Inferior parietal cortex (tissue), 1 donor: Measurements from ENCODE around the gene WIPF2.
"Not testable (repeated sequence)": the region's sequence is repeated elsewhere in the genome, so short reads cannot be mapped to it uniquely, and the experiment has no call there.

Experiments used
- DNase-seq: peaks from one replicate; pipeline ENCODE4 v3.0.0-alpha.2; 2016; ENCODE audit errors: extremely low spot score

WIPF2 gene

DNA sequence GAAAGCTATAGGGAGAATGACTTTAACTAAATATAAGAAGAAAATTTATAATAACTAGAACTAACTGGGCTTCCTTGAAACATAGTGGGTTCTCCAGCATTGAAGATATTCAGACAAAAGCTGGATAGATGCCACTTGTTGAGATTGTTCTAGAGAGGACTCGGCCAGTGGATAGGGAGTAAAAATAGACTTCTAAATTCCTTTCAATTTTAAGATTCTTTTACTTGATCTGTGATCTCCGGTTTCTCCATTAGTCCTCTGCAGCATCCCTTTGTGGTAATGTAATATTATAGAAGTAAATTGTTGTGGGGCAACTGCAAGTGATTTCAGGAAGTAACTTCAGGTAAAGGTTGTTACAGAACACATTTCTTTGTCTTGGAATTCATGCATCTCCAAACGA, 79.6 kb downstream of the WIPF2 start:
- no peak for DNase-seq

GRCh38 chr17:40299159-40299757, 80.2 kb downstream of the WIPF2 start:
- DNase-seq: not testable (repeated sequence)

- no peak for DNase-seq
These were observed 82.2 kb downstream of the WIPF2 start for GRCh38 chr17:40301315-40301714.

DNA sequence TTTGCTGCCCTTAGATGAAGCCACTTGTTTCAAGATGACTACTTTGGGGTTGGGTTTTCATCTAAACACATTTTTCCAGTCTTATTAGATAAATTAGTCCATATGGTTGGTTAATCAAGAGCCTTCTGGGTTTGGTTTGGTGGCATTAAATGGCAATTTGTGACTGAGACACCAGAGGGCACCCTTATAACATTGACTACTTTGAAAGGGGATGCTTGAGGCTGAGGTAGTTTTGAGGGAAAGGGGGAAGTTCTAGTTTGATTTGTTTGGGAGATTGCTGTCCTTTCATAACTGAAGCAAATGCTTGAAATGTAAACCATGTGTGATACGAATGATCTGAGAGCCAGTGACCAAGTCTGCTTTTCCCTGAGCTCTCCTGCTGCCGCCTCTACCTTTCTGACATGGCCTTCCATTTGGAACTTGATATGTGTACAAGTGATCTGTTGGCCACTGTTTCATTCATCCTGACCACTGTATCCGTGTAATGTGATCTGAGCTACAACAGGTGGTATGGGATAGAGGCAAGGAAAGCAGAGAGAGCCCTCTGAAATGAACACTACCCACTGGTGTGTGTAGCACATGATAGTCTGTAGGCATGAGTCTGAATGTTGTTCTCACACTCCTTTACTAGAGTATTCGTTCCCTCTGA, 84.0 kb downstream of the WIPF2 start:
- DNase-seq: peak; percentile 86

DNA sequence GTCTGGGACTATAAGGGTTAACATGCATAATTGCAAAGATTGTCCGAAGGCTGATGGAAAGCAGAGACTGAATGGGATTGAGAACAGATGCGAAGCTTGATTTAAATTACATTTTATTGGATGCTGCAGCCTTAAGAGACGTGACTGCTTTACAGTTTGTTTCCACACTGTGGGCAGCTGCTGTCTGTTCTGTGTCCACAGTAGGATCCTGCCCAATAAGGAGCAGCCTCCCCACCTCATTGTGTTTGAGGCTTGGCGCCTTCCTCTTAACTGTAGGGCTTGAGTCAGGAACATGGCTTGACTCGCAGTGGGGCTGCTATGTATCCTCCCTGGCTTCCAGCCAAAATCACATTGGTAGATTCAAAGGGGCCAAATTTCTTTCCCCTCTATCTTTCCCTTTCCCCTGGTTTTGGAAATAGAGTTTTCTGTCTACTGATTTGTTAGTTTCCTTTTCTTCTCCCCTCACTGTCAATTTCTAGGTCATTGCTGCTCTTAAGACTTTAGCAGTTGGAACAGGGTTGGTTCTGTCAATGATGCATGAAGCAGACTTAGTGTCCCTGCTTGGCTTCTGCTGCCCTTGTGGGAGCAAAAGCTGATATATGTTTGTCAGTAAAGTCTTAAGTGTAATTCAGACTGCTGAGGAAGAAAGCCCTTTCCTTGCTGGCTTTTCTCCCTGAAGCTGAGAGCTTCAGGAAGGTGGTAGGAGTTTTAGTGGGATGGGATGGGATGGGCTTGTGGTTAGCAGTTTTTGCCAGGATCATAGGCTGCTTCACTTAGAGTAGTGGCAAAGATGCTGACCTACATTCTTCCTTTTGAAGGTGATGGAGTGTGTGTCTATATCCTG, 84.8 kb downstream of the WIPF2 start:
- DNase-seq: no peak

GRCh38 chr17:40304552-40304863, 85.4 kb downstream of the WIPF2 start:
- not testable (repeated sequence) for DNase-seq

GRCh38 chr17:40304866-40305265, 85.8 kb downstream of the WIPF2 start:
- not testable (repeated sequence) for DNase-seq

GRCh38 chr17:40306395-40306794, 87.3 kb downstream of the WIPF2 start:
- no peak for DNase-seq

GRCh38 chr17:40307001-40307730, 88.1 kb downstream of the WIPF2 start:
- DNase-seq: no peak

DNA sequence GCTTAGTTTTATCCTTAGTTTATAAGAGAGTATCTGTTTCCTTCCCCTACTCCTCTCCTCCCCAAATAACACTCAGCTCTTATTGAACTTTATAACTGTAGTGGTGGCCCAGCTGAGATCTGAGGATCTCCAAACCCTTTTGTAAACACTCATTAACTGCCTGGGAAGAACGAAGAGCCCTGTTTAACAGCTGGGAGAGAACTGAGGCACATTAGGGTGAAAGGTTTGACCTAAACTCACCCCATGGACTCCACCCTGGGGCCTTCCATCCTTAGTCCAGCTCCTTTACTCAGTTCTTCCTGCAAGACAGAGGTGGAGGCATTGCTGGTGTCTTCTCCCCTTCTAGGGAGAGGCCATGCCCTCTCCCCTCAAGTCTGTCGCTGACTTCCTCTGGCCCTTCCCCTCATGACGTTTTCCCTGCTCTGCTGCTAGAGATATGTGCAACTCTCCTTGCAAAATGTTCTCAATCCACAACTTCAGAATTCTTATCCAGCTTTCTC, 88.7 kb downstream of the WIPF2 start:
- no peak for DNase-seq

DNA sequence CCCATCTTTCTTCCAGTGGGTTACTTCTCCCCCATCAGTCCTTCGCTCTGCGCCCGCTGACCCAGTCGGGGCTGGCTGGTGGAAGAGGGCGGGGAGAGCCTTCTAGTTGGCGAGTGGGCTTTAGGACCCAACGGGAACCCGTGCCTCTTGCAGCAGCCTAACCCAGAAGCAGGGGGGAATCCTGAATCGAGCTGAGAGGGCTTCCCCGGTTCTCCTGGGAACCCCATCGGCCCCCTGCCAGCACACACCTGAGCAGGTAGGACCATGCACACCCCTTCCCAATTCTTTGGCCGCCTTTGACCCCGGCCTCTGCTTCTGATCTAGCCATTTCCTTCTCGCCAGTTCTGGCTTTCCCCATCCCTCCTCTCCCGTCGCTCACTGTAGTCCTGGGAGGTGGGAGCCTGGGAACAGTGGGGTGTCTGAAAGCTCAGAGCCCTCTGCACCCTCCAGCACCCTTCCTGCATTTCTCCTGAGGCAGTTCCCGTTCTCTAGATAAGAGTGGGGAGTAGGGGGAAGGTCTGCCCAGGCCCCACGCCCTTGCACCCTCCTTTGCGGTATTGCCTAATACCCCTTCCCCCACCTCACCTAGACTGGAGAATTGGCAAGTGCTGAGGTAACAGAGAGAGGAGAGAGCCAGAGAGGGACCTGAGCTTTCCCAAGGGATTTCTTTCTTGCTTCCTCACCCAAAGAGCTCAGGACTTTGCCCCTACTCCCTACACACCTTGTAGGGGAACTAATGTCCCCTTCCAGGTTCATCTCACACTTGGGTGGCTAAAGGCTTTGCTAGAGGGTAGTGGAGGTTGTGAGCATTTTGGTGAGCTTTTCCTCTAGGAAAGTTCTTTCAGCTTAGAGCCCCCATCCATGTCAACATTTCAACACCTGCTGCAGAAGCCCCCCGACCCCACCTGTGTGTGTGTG, 90.2 kb downstream of the WIPF2 start, which contains the start of gene RARA:
Gene RARA (plus strand): TSS at position 150 of the 918 bp plus-strand sequence. CDS start 22,039 bp downstream, outside the sequence.
- no peak for DNase-seq

DNA sequence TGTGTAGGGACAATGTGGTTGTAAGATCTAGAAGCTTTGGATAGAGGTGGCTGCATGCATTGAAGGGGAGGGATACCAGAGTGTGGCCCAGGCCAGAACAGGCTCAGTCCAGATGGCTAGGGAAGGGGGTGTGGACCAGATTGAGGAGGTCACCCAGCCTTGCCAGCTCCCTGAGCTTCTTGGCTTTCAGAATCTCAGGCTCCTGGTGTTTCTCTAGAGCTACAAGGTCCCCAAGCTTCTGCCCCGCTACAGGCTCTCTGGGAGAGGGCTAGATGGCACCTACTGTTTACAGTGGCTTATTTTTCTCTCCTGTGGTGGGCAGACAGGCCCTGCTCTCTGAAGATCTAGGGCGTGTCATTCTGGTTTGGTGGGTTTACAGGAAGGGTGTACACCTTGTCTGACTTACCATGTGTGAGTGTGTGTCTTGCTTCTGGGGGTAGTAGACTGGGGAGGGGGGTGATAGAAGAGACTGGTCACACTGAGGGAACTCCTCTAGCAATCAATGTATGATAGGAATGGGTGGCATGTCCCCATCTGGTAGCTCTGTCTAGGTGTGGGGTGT, 90.9 kb downstream of the WIPF2 start:
- DNase-seq: no peak

GRCh38 chr17:40310882-40311391, 91.8 kb downstream of the WIPF2 start:
- DNase-seq: no peak

- no peak for DNase-seq
These were observed 92.5 kb downstream of the WIPF2 start for GRCh38 chr17:40311575-40311974.

GRCh38 chr17:40312131-40312731, 93.1 kb downstream of the WIPF2 start:
- no peak for DNase-seq

DNA sequence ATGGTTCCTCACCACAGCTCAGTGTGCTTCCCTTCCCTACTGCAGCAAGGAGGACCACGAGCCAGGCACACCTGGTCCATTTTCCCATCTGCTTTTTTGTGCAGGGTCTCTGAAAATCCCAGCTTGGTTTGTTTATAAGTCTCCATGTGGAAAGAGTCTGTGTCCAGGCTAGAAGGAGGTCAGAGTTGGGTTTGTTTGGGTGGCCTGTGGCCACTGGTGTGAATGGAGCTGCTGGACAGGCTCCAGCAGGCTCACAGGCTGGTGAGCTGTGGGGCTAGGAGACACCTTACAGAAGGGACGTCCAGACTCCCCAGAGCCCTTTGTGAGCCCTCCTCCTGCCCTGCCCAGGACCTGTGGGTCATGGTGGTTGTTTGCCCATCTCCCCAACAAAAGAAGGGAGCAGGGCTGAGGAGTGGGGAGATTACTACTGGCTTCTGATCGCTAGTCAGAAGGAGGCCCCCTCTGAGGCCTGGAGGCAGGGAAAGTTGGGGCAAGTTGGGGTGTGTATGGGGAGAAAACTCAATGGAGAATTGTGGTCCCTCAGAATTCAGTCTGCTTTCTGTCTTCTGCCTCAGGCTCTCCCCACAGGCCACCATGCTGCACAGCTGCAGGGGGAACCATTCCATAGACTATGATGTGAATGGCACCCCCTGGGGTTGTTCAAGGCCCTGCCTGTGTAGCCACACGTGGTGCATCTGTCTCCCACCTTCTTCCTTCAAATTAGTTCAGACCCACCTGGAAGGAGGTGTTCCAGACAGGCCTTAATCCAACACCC, 94.0 kb downstream of the WIPF2 start:
- no peak for DNase-seq

GRCh38 chr17:40313668-40314583, 94.8 kb downstream of the WIPF2 start:
- no peak for DNase-seq

GRCh38 chr17:40314584-40314956, 95.5 kb downstream of the WIPF2 start:
- no peak for DNase-seq
